ENCODE results near the gene TTC38. TPM values are rescaled to one million over a fixed set of nuclear protein-coding genes. Genes with fewer than 3 reads are reported as not detected.

TTC38 gene
- polyA plus RNA-seq, 2 donors = 6.7 to 9.5 TPM

- H3K27ac ChIP-seq (ENCODE audit: low read depth in 2 of 2, low read length in 1 of 2) = no peak overlapping the region
- no peaks in the 10 kb centered on the region for H3K4me1 ChIP-seq (ENCODE audit: control insufficient read depth in 2 of 2, insufficient read depth in 2 of 2, low read length in 1 of 2)
- WGBS, 2 donors = 98% methylated on average over 10 of the region's 10 CpGs
- H3K27me3 ChIP-seq (ENCODE audit: control insufficient read depth in 1 of 2, insufficient read depth in 2 of 2, low read length in 2 of 2) = no peaks in the 10 kb centered on the region
- peaks cover 0 to 4% of the 10 kb centered on the region in 2 donors for H3K36me3 ChIP-seq (ENCODE audit: control insufficient read depth in 2 of 2, insufficient read depth in 2 of 2, low read length in 1 of 2)
- no peaks in the 10 kb centered on the region for H3K9me3 ChIP-seq (ENCODE audit: control insufficient read depth in 2 of 2, insufficient read depth in 1 of 2, low read depth in 1 of 2, low read length in 1 of 2)
- no peak overlapping the region for H3K4me3 ChIP-seq (ENCODE audit: low read depth in 1 of 2, low read length in 2 of 2)
Measured at GRCh38 chr22:46319319-46319718, 51.5 kb downstream of the TTC38 start.

- Histone ChIP-seq H3K27ac (ENCODE audit: low read depth in 2 of 2, low read length in 1 of 2) (no peak overlapping the region), H3K9me3 (ENCODE audit: control insufficient read depth in 2 of 2, insufficient read depth in 1 of 2, low read depth in 1 of 2, low read length in 1 of 2) (no peaks in the 10 kb centered on the region), H3K4me1 (ENCODE audit: control insufficient read depth in 2 of 2, insufficient read depth in 2 of 2, low read length in 1 of 2) (no peaks in the 10 kb centered on the region), H3K36me3 (ENCODE audit: control insufficient read depth in 2 of 2, insufficient read depth in 2 of 2, low read length in 1 of 2) (peaks cover 0 to 4% of the 10 kb centered on the region in 2 donors), H3K4me3 (ENCODE audit: low read depth in 1 of 2, low read length in 2 of 2) (no peak overlapping the region), H3K27me3 (ENCODE audit: control insufficient read depth in 1 of 2, insufficient read depth in 2 of 2, low read length in 2 of 2) (no peaks in the 10 kb centered on the region)
- 91 to 93% methylated on average over 14 of the region's 14 CpGs for WGBS, 2 donors
Measured at GRCh38 chr22:46320166-46320710, 52.4 kb downstream of the TTC38 start.

GRCh38 chr22:46320716-46321386 is 53.0 kb downstream of the TTC38 start:
- Histone ChIP-seq H3K27me3 (ENCODE audit: control insufficient read depth in 1 of 2, insufficient read depth in 2 of 2, low read length in 2 of 2) (no peaks in the 10 kb centered on the region), H3K4me1 (ENCODE audit: control insufficient read depth in 2 of 2, insufficient read depth in 2 of 2, low read length in 1 of 2) (no peaks in the 10 kb centered on the region), H3K4me3 (ENCODE audit: low read depth in 1 of 2, low read length in 2 of 2) (no peak overlapping the region), H3K36me3 (ENCODE audit: control insufficient read depth in 2 of 2, insufficient read depth in 2 of 2, low read length in 1 of 2) (peaks cover 0 to 5% of the 10 kb centered on the region in 2 donors), H3K9me3 (ENCODE audit: control insufficient read depth in 2 of 2, insufficient read depth in 1 of 2, low read depth in 1 of 2, low read length in 1 of 2) (no peaks in the 10 kb centered on the region), H3K27ac (ENCODE audit: low read depth in 2 of 2, low read length in 1 of 2) (no peak overlapping the region)
- 96% methylated on average over 20 of the region's 20 CpGs for WGBS, 2 donors

GRCh38 chr22:46322711-46323110 is 54.9 kb downstream of the TTC38 start:
- Histone ChIP-seq H3K27ac (ENCODE audit: low read depth in 2 of 2, low read length in 1 of 2) (no peak overlapping the region), H3K9me3 (ENCODE audit: control insufficient read depth in 2 of 2, insufficient read depth in 1 of 2, low read depth in 1 of 2, low read length in 1 of 2) (no peaks in the 10 kb centered on the region), H3K4me3 (ENCODE audit: low read depth in 1 of 2, low read length in 2 of 2) (no peak overlapping the region), H3K36me3 (ENCODE audit: control insufficient read depth in 2 of 2, insufficient read depth in 2 of 2, low read length in 1 of 2) (peaks cover 0 to 6% of the 10 kb centered on the region in 2 donors), H3K27me3 (ENCODE audit: control insufficient read depth in 1 of 2, insufficient read depth in 2 of 2, low read length in 2 of 2) (no peaks in the 10 kb centered on the region), H3K4me1 (ENCODE audit: control insufficient read depth in 2 of 2, insufficient read depth in 2 of 2, low read length in 1 of 2) (no peaks in the 10 kb centered on the region)
- WGBS, 2 donors = 95% methylated on average over 15 of the region's 15 CpGs

- Histone ChIP-seq H3K4me1 (ENCODE audit: control insufficient read depth in 2 of 2, insufficient read depth in 2 of 2, low read length in 1 of 2) (no peaks in the 10 kb centered on the region), H3K27ac (ENCODE audit: low read depth in 2 of 2, low read length in 1 of 2) (no peak overlapping the region), H3K36me3 (ENCODE audit: control insufficient read depth in 2 of 2, insufficient read depth in 2 of 2, low read length in 1 of 2) (peaks cover 0 to 6% of the 10 kb centered on the region in 2 donors), H3K27me3 (ENCODE audit: control insufficient read depth in 1 of 2, insufficient read depth in 2 of 2, low read length in 2 of 2) (no peaks in the 10 kb centered on the region), H3K9me3 (ENCODE audit: control insufficient read depth in 2 of 2, insufficient read depth in 1 of 2, low read depth in 1 of 2, low read length in 1 of 2) (no peaks in the 10 kb centered on the region), H3K4me3 (ENCODE audit: low read depth in 1 of 2, low read length in 2 of 2) (no peak overlapping the region)
- WGBS, 2 donors = 96 to 97% methylated on average over 19 of the region's 19 CpGs
Measured at GRCh38 chr22:46323162-46323561, 55.4 kb downstream of the TTC38 start.

- WGBS, 2 donors = 93 to 96% methylated on average over 23 of the region's 23 CpGs
Measured at GRCh38 chr22:46326066-46326680, 58.4 kb downstream of the TTC38 start.

GRCh38 chr22:46327691-46328465 is 60.1 kb downstream of the TTC38 start:
- Histone ChIP-seq H3K36me3 (ENCODE audit: control insufficient read depth in 2 of 2, insufficient read depth in 2 of 2, low read length in 1 of 2) (peaks cover 0 to 8% of the 10 kb centered on the region in 2 donors), H3K4me1 (ENCODE audit: control insufficient read depth in 2 of 2, insufficient read depth in 2 of 2, low read length in 1 of 2) (no peaks in the 10 kb centered on the region), H3K27me3 (ENCODE audit: control insufficient read depth in 1 of 2, insufficient read depth in 2 of 2, low read length in 2 of 2) (no peaks in the 10 kb centered on the region), H3K27ac (ENCODE audit: low read depth in 2 of 2, low read length in 1 of 2) (no peak overlapping the region), H3K9me3 (ENCODE audit: control insufficient read depth in 2 of 2, insufficient read depth in 1 of 2, low read depth in 1 of 2, low read length in 1 of 2) (no peaks in the 10 kb centered on the region), H3K4me3 (ENCODE audit: low read depth in 1 of 2, low read length in 2 of 2) (no peak overlapping the region)
- WGBS, 2 donors = 96 to 97% methylated on average over 13 of the region's 13 CpGs

More at GRCh38 chr22:46326066-46326680, 58.4 kb downstream of the TTC38 start:
- H3K27me3 ChIP-seq (ENCODE audit: control insufficient read depth in 1 of 2, insufficient read depth in 2 of 2, low read length in 2 of 2) = no peaks in the 10 kb centered on the region
- no peak overlapping the region for H3K27ac ChIP-seq (ENCODE audit: low read depth in 2 of 2, low read length in 1 of 2)
- H3K36me3 ChIP-seq (ENCODE audit: control insufficient read depth in 2 of 2, insufficient read depth in 2 of 2, low read length in 1 of 2) = peaks cover 0 to 8% of the 10 kb centered on the region in 2 donors
- no peaks in the 10 kb centered on the region for H3K9me3 ChIP-seq (ENCODE audit: control insufficient read depth in 2 of 2, insufficient read depth in 1 of 2, low read depth in 1 of 2, low read length in 1 of 2)
- H3K4me1 ChIP-seq (ENCODE audit: control insufficient read depth in 2 of 2, insufficient read depth in 2 of 2, low read length in 1 of 2) = no peaks in the 10 kb centered on the region
- no peak overlapping the region for H3K4me3 ChIP-seq (ENCODE audit: low read depth in 1 of 2, low read length in 2 of 2)

GRCh38 chr22:46328797-46329196 is 61.0 kb downstream of the TTC38 start:
- no peaks in the 10 kb centered on the region for H3K27me3 ChIP-seq (ENCODE audit: control insufficient read depth in 1 of 2, insufficient read depth in 2 of 2, low read length in 2 of 2)
- no peaks in the 10 kb centered on the region for H3K9me3 ChIP-seq (ENCODE audit: control insufficient read depth in 2 of 2, insufficient read depth in 1 of 2, low read depth in 1 of 2, low read length in 1 of 2)
- WGBS, 2 donors = 97 to 99% methylated on average over 11 of the region's 11 CpGs
- no peak overlapping the region for H3K4me3 ChIP-seq (ENCODE audit: low read depth in 1 of 2, low read length in 2 of 2)
- no peak overlapping the region for H3K27ac ChIP-seq (ENCODE audit: low read depth in 2 of 2, low read length in 1 of 2)
- peaks cover 0 to 8% of the 10 kb centered on the region in 2 donors for H3K36me3 ChIP-seq (ENCODE audit: control insufficient read depth in 2 of 2, insufficient read depth in 2 of 2, low read length in 1 of 2)
- no peaks in the 10 kb centered on the region for H3K4me1 ChIP-seq (ENCODE audit: control insufficient read depth in 2 of 2, insufficient read depth in 2 of 2, low read length in 1 of 2)

GRCh38 chr22:46329616-46330015 is 61.8 kb downstream of the TTC38 start:
- Histone ChIP-seq H3K9me3 (ENCODE audit: control insufficient read depth in 2 of 2, insufficient read depth in 1 of 2, low read depth in 1 of 2, low read length in 1 of 2) (no peaks in the 10 kb centered on the region), H3K36me3 (ENCODE audit: control insufficient read depth in 2 of 2, insufficient read depth in 2 of 2, low read length in 1 of 2) (peaks cover 0 to 8% of the 10 kb centered on the region in 2 donors), H3K4me1 (ENCODE audit: control insufficient read depth in 2 of 2, insufficient read depth in 2 of 2, low read length in 1 of 2) (peaks cover 0 to under 1% of the 10 kb centered on the region in 2 donors), H3K27me3 (ENCODE audit: control insufficient read depth in 1 of 2, insufficient read depth in 2 of 2, low read length in 2 of 2) (no peaks in the 10 kb centered on the region), H3K4me3 (ENCODE audit: low read depth in 1 of 2, low read length in 2 of 2) (no peak overlapping the region), H3K27ac (ENCODE audit: low read depth in 2 of 2, low read length in 1 of 2) (no peak overlapping the region)
- WGBS, 2 donors = 89 to 95% methylated on average over 8 of the region's 8 CpGs

Measured in esophagus (tissue), 2 donors.